ENCODE data around the gene SCUBE3. TPM values are rescaled to one million over a fixed set of nuclear protein-coding genes. Genes with fewer than 3 reads are reported as not detected.

SCUBE3 gene
- total RNA-seq, 1 donor from 2014 or later: 8.8 TPM

- no peak for TF ChIP-seq CTCF (IDR thresholded peaks at IDR 0.05; ENCODE audit: borderline replicate concordance)
- Histone ChIP-seq H3K4me1 (peaks cover 78% of the 10 kb centered on the region), H3K27me3 (ENCODE audit: low read depth) (peaks cover 53% of the 10 kb centered on the region), H3K9me3 (replicated peaks) (no peaks in the 10 kb centered on the region), H3K36me3 (no peaks in the 10 kb centered on the region), H3K27ac (replicated peaks) (no peak overlapping the region), H3K4me3 (no peak overlapping the region)
- intact Hi-C loops (cut with micrococcal nuclease): no loop called here
- DNase-seq: no peak
These were observed 2.6 kb downstream of the SCUBE3 start for GRCh38 chr6:35216412-35216732.

- no peaks in the 10 kb centered on the region for H3K36me3 ChIP-seq
- H3K27ac ChIP-seq (replicated peaks): peak overlapping the region; percentile 36
- intact Hi-C loops (cut with micrococcal nuclease): no loop called here
- peaks cover 46% of the 10 kb centered on the region for H3K27me3 ChIP-seq (ENCODE audit: low read depth)
- no peak for TF ChIP-seq CTCF (IDR thresholded peaks at IDR 0.05; ENCODE audit: borderline replicate concordance)
- no peak for DNase-seq
- peaks cover 85% of the 10 kb centered on the region for H3K4me1 ChIP-seq
- no peak overlapping the region for H3K4me3 ChIP-seq
- H3K9me3 ChIP-seq (replicated peaks): no peaks in the 10 kb centered on the region
These were observed 3.4 kb downstream of the SCUBE3 start for GRCh38 chr6:35216851-35217811.

GRCh38 chr6:35218021-35218420, 4.3 kb downstream of the SCUBE3 start:
- intact Hi-C loops (cut with micrococcal nuclease): no loop called here
- Histone ChIP-seq H3K27me3 (ENCODE audit: low read depth) (peaks cover 37% of the 10 kb centered on the region), H3K36me3 (no peaks in the 10 kb centered on the region), H3K4me1 (peaks cover 85% of the 10 kb centered on the region), H3K9me3 (replicated peaks) (no peaks in the 10 kb centered on the region), H3K4me3 (no peak overlapping the region), H3K27ac (replicated peaks) (peak overlapping the region; percentile 36)
- no peak for TF ChIP-seq CTCF (IDR thresholded peaks at IDR 0.05; ENCODE audit: borderline replicate concordance)
- no peak for DNase-seq

GRCh38 chr6:35218456-35218855, 4.7 kb downstream of the SCUBE3 start:
- intact Hi-C loops (cut with micrococcal nuclease): no loop called here
- H3K27ac ChIP-seq (replicated peaks): peak overlapping the region; percentile 36
- no peaks in the 10 kb centered on the region for H3K36me3 ChIP-seq
- H3K9me3 ChIP-seq (replicated peaks): no peaks in the 10 kb centered on the region
- H3K4me3 ChIP-seq: no peak overlapping the region
- H3K4me1 ChIP-seq: peaks cover 81% of the 10 kb centered on the region
- H3K27me3 ChIP-seq (ENCODE audit: low read depth): peaks cover 32% of the 10 kb centered on the region
- no peak for DNase-seq
- TF ChIP-seq CTCF (IDR thresholded peaks at IDR 0.05; ENCODE audit: borderline replicate concordance): no peak

- Histone ChIP-seq H3K4me3 (no peak overlapping the region), H3K36me3 (no peaks in the 10 kb centered on the region), H3K27ac (replicated peaks) (peak overlapping the region; percentile 58), H3K27me3 (ENCODE audit: low read depth) (peaks cover 20% of the 10 kb centered on the region), H3K4me1 (peaks cover 81% of the 10 kb centered on the region), H3K9me3 (replicated peaks) (no peaks in the 10 kb centered on the region)
- no peak for DNase-seq
- no peak for TF ChIP-seq CTCF (IDR thresholded peaks at IDR 0.05; ENCODE audit: borderline replicate concordance)
- intact Hi-C loops (cut with micrococcal nuclease): no loop called here
These were observed 6.0 kb downstream of the SCUBE3 start for GRCh38 chr6:35219683-35220326.

All from left ventricle myocardium inferior (tissue), 1 donor.